H9 (cell line): ENCODE results near the gene USP6NL. TPM values are rescaled to one million over a fixed set of nuclear protein-coding genes. Genes with fewer than 3 reads are reported as not detected.

Source experiments
- DNase-seq: peaks from one replicate; pipeline ENCODE4 v3.0.0-alpha.2; 2017
- H2AFZ ChIP-seq: one replicate; pipeline ENCODE4 v1.6.1; 2013; ENCODE audit warnings: mild to moderate bottlenecking, low read length, control low read depth, moderate library complexity
- H2AK5ac ChIP-seq: 2 replicates; pipeline ENCODE4 v1.6.1; 2013; ENCODE audit warnings: low read length, control low read depth, mixed read lengths; ENCODE audit not compliant: insufficient read length
- H2BK120ac ChIP-seq: one replicate; pipeline ENCODE4 v1.6.1; 2013; ENCODE audit warnings: low read depth, mild to moderate bottlenecking, low read length, control low read depth, inconsistent platforms; ENCODE audit not compliant: poor library complexity, severe bottlenecking
- H2BK12ac ChIP-seq: 2 replicates; pipeline ENCODE4 v1.6.1; 2013; ENCODE audit warnings: low read length, control low read depth, mixed read lengths, low read depth; ENCODE audit not compliant: insufficient read length
- H2BK15ac ChIP-seq: 2 replicates; pipeline ENCODE4 v1.6.1; 2013; ENCODE audit warnings: low read depth, low read length, control low read depth
- H2BK20ac ChIP-seq: one replicate; pipeline ENCODE4 v1.6.1; 2013; ENCODE audit warnings: low read depth, mild to moderate bottlenecking, low read length, control low read depth, inconsistent platforms; ENCODE audit not compliant: poor library complexity, severe bottlenecking
- H2BK5ac ChIP-seq: 2 replicates; pipeline ENCODE4 v1.6.1; 2013; ENCODE audit warnings: low read length, control low read depth, mixed read lengths; ENCODE audit not compliant: insufficient read length
- H3K14ac ChIP-seq: 2 replicates; pipeline ENCODE4 v1.6.1; 2013; ENCODE audit warnings: low read length, control low read depth; ENCODE audit not compliant: insufficient read depth
- H3K18ac ChIP-seq: 2 replicates; pipeline ENCODE4 v1.6.1; 2013; ENCODE audit warnings: low read depth, mild to moderate bottlenecking, mixed read lengths, low read length, control low read depth; ENCODE audit not compliant: insufficient read length
- H3K23ac ChIP-seq: 2 replicates; pipeline ENCODE4 v1.6.1; 2013; ENCODE audit warnings: low read length, control low read depth, mixed read lengths, low read depth; ENCODE audit not compliant: insufficient read length
- H3K23me2 ChIP-seq: 2 replicates; pipeline ENCODE4 v1.6.1; 2013; ENCODE audit warnings: low read depth, mild to moderate bottlenecking, mixed read lengths, low read length, control low read depth; ENCODE audit not compliant: insufficient read length, poor library complexity, severe bottlenecking
- H3K27ac ChIP-seq: 2 replicates; pipeline ENCODE4 v1.5.1; 2013; ENCODE audit warnings: low read length, control low read depth, mixed read lengths, low read depth; ENCODE audit not compliant: insufficient read length
- H3K27me3 ChIP-seq: 2 replicates; pipeline ENCODE4 v1.6.1; 2013; ENCODE audit warnings: low read length, control low read depth, inconsistent platforms; ENCODE audit not compliant: insufficient read depth
- H3K4ac ChIP-seq: 2 replicates; pipeline ENCODE4 v1.6.1; 2013; ENCODE audit warnings: low read depth, mild to moderate bottlenecking, control low read depth, inconsistent platforms, low read length, moderate library complexity
- H3K4me1 ChIP-seq: 2 replicates; pipeline ENCODE4 v1.6.1; 2013; ENCODE audit warnings: low read length, control low read depth, inconsistent platforms; ENCODE audit not compliant: insufficient read depth
- H3K4me2 ChIP-seq: 2 replicates; pipeline ENCODE4 v1.6.1; 2013; ENCODE audit warnings: low read length, control low read depth, mixed read lengths; ENCODE audit not compliant: insufficient read length, insufficient read depth
- H3K56ac ChIP-seq: 2 replicates; pipeline ENCODE4 v1.6.1; 2013; ENCODE audit warnings: low read depth, mild to moderate bottlenecking, mixed read lengths, low read length, control low read depth; ENCODE audit not compliant: insufficient read length
- H3K79me1 ChIP-seq: 2 replicates; pipeline ENCODE4 v1.6.1; 2013; ENCODE audit warnings: low read depth, mild to moderate bottlenecking, moderate library complexity, low read length, control low read depth, inconsistent platforms; ENCODE audit not compliant: insufficient read depth, poor library complexity, severe bottlenecking
- H3K79me2 ChIP-seq: 2 replicates; pipeline ENCODE4 v1.6.1; 2013; ENCODE audit warnings: low read length, control low read depth, inconsistent platforms; ENCODE audit not compliant: insufficient read depth
- H3K9ac ChIP-seq: 2 replicates; pipeline ENCODE4 v1.6.1; 2013; ENCODE audit warnings: low read length, control low read depth, mixed read lengths; ENCODE audit not compliant: insufficient read length; ENCODE audit errors: extremely low read depth
- H3K9me3 ChIP-seq: one replicate; pipeline ENCODE4 v1.6.1; 2013; ENCODE audit warnings: low read depth, low read length, inconsistent platforms; ENCODE audit not compliant: control insufficient read depth
- H3T11ph ChIP-seq: one replicate; pipeline ENCODE4 v1.6.1; 2013; ENCODE audit warnings: mild to moderate bottlenecking, low read length, control low read depth, inconsistent platforms
- H4K20me1 ChIP-seq: one replicate; pipeline ENCODE4 v1.6.1; 2013; ENCODE audit not compliant: control insufficient read depth, insufficient read length, insufficient read depth
- H4K5ac ChIP-seq: 2 replicates; pipeline ENCODE4 v1.6.1; 2013; ENCODE audit warnings: low read depth, mild to moderate bottlenecking, mixed read lengths, low read length, control low read depth; ENCODE audit not compliant: insufficient read length
- H4K8ac ChIP-seq: replicated peaks from 2 replicates; pipeline ENCODE4 v1.6.1; 2013; ENCODE audit warnings: low read length, control low read depth, mixed read lengths, low read depth; ENCODE audit not compliant: insufficient read length
- H4K91ac ChIP-seq: 2 replicates; pipeline ENCODE4 v1.6.1; 2013; ENCODE audit warnings: low read depth, mild to moderate bottlenecking, moderate library complexity, mixed read lengths, low read length, control low read depth; ENCODE audit not compliant: insufficient read length
- H3K27ac Mint-ChIP-seq, 3 experiments: 2 replicates in 2 of 3; 3 replicates in 1 of 3; pipeline ENCODE4 v1.8.0; 2020 to 2021; ENCODE audit warnings: mixed read lengths in 3 of 3, mild to moderate bottlenecking in 1 of 3, moderate library complexity in 1 of 3
- H3K27me3 Mint-ChIP-seq: 2 replicates; pipeline ENCODE4 v1.8.0; 2021; ENCODE audit warnings: low read depth, mild to moderate bottlenecking, moderate library complexity, mixed read lengths
- H3K36me3 Mint-ChIP-seq, 3 experiments: 2 replicates in 2 of 3; 3 replicates in 1 of 3; pipeline ENCODE4 v1.8.0; 2020 to 2021; ENCODE audit warnings: low read depth in 3 of 3, mixed read lengths in 3 of 3; ENCODE audit not compliant: insufficient read depth in 1 of 3
- H3K4me1 Mint-ChIP-seq, 2 experiments: 2 replicates each; pipeline ENCODE4 v1.8.0; 2020; ENCODE audit warnings: mixed read lengths in 2 of 2
- H3K4me3 Mint-ChIP-seq, 2 experiments: 2 replicates in 1 of 2; 3 replicates in 1 of 2; pipeline ENCODE4 v1.8.0; 2020 to 2021; ENCODE audit warnings: mild to moderate bottlenecking in 2 of 2, mixed read lengths in 2 of 2, moderate library complexity in 1 of 2
- H3K9me3 Mint-ChIP-seq, 2 experiments: 2 replicates in 1 of 2; 3 replicates in 1 of 2; pipeline ENCODE4 v1.8.0; 2020; ENCODE audit warnings: mild to moderate bottlenecking in 2 of 2, mixed read lengths in 2 of 2, moderate library complexity in 1 of 2
- WGBS: extraction: QIAGEN DNeasy Blood & Tissue Kit; methylation state at CpG from one replicate; pipeline ENCODE4 v1.1.7; 2013; ENCODE audit warnings: missing lambda C conversion rate, low lambda C conversion rate, mixed read lengths; ENCODE audit not compliant: insufficient read length; ENCODE audit errors: extremely low coverage; 5-methylcytosine and 5-hydroxymethylcytosine counted together
- total RNA-seq: library from RNA; stranded (reverse); gene quantifications from 2 replicates; pipeline ENCODE4 v1.2.1, GENCODE V29; 2021
- TF ChIP-seq, protein P1 (sequence below): fragments of 200-600 bp; sonication (generic); conservative IDR thresholded peaks from 3 replicates; pipeline ENCODE4 v1.8.0; 2021; ENCODE audit warnings: antibody characterized with exemption, mild to moderate bottlenecking

The USP6NL gene
- total RNA-seq, 1 experiment from 2014 or later: 28.3 TPM

DNA sequence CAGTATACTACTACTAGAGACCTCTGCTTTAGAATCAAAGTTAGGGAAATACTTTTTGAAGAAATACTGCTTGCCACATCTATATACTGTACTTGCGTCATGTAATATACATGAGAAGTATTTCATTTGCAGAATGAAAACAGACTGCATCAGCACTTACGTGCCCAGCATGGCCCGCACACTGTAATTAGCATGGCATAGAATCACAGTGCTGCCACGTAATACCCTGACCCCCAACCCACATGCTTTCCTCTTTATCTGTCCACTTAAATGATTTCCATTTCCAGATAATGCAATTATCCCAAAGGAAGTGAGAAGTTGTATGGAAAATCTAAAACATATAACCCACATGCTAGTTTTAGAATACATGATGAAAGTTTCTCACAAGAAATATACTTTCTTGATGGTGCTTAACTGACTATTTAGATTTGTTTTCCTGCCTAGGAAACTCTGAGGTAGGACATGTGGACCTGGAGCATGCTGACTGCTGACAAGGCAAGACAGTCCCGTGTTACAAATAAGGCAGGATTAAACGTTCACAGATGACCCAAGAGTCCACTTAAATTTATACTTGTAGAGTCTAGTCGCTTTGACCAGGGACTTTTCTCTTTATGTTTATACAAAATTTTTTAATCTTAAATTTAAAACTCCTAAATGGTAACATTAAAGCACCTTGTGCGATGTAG, 12.6 kb downstream of the USP6NL start:
- Histone ChIP-seq H2BK5ac (no peak overlapping the region), H2BK20ac (no peak overlapping the region), H3T11ph (no peak overlapping the region), H3K79me2 (peaks cover 22% of the 10 kb centered on the region; the same call in 1 of the 2 replicates), H3K79me1 (peaks cover 5% of the 10 kb centered on the region), H4K91ac (no peak overlapping the region), H3K4me2 (no peak overlapping the region), H4K8ac (no peak overlapping the region), H3K9me3 (no peaks in the 10 kb centered on the region), H3K27ac (no peak overlapping the region), H2AK5ac (no peak overlapping the region), H3K18ac (no peak overlapping the region), H3K23ac (no peak overlapping the region), H2BK12ac (no peak overlapping the region), H4K20me1 (no peaks in the 10 kb centered on the region), H3K4ac (no peak overlapping the region), H3K23me2 (no peaks in the 10 kb centered on the region), H3K56ac (no peak overlapping the region), H2AFZ (no peak overlapping the region), H3K14ac (no peak overlapping the region), H2BK120ac (no peak overlapping the region), H2BK15ac (no peak overlapping the region), H3K27me3 (no peaks in the 10 kb centered on the region), H3K9ac (no peak overlapping the region), H4K5ac (no peak overlapping the region), H3K4me1 (peaks cover 4% of the 10 kb centered on the region; the same call in 1 of the 2 replicates)
- Mint-ChIP-seq H3K4me1 (peaks cover 21 to 30% of the 10 kb centered on the region in 2 experiments), H3K27ac (no peak overlapping the region), H3K4me3 (no peak overlapping the region), H3K36me3 (peaks cover 2 to 16% (median 7%) of the 10 kb centered on the region in 3 experiments; a peak in 5 of 7 replicates), H3K27me3 (no peaks in the 10 kb centered on the region), H3K9me3 (no peaks in the 10 kb centered on the region)
- WGBS: no CpG with 5 or more reads among the region's 8 CpGs
- no peak for DNase-seq
- TF ChIP-seq, protein P1, sequence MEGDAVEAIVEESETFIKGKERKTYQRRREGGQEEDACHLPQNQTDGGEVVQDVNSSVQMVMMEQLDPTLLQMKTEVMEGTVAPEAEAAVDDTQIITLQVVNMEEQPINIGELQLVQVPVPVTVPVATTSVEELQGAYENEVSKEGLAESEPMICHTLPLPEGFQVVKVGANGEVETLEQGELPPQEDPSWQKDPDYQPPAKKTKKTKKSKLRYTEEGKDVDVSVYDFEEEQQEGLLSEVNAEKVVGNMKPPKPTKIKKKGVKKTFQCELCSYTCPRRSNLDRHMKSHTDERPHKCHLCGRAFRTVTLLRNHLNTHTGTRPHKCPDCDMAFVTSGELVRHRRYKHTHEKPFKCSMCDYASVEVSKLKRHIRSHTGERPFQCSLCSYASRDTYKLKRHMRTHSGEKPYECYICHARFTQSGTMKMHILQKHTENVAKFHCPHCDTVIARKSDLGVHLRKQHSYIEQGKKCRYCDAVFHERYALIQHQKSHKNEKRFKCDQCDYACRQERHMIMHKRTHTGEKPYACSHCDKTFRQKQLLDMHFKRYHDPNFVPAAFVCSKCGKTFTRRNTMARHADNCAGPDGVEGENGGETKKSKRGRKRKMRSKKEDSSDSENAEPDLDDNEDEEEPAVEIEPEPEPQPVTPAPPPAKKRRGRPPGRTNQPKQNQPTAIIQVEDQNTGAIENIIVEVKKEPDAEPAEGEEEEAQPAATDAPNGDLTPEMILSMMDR: no peak
